Brain microvascular endothelial cell (primary cell): ENCODE data around the gene CASD1.

Experiments used
- DNase-seq: peaks from one replicate; pipeline ENCODE4 v3.0.0-alpha.2; 2020
- H3K27ac ChIP-seq: fragments of 250-450 bp; sonication (Bioruptor Pico); 2 replicates; pipeline ENCODE4 v1.5.1; 2020; ENCODE audit warnings: mild to moderate bottlenecking, moderate library complexity
- H3K27me3 ChIP-seq: fragments of 250-450 bp; sonication (Bioruptor Pico); replicated peaks from 2 replicates; pipeline ENCODE4 v1.5.1; 2020; ENCODE audit warnings: mild to moderate bottlenecking
- H3K36me3 ChIP-seq: fragments of 250-450 bp; sonication (Bioruptor Pico); replicated peaks from 2 replicates; pipeline ENCODE4 v1.5.1; 2020; ENCODE audit warnings: mild to moderate bottlenecking
- H3K4me3 ChIP-seq: 2 replicates; pipeline ENCODE4 v1.5.1; 2011; ENCODE audit warnings: low read depth, mild to moderate bottlenecking, control low read depth, low read length, moderate library complexity
- in situ Hi-C: cut with HindIII; loops from 2 replicates; pipeline ENCODE4 v1.10.0; 2017; ENCODE audit warnings: low sequenced_read_pairs, low pct_ligation_motif_present
- TF ChIP-seq, protein P1 (sequence below): IDR thresholded peaks from 2 replicates; pipeline ENCODE4 v1.5.1; 2011; ENCODE audit warnings: low read depth, mild to moderate bottlenecking, moderate library complexity, low read length, control low read depth, inconsistent platforms; ENCODE audit errors: missing control alignments

CASD1 gene

DNA sequence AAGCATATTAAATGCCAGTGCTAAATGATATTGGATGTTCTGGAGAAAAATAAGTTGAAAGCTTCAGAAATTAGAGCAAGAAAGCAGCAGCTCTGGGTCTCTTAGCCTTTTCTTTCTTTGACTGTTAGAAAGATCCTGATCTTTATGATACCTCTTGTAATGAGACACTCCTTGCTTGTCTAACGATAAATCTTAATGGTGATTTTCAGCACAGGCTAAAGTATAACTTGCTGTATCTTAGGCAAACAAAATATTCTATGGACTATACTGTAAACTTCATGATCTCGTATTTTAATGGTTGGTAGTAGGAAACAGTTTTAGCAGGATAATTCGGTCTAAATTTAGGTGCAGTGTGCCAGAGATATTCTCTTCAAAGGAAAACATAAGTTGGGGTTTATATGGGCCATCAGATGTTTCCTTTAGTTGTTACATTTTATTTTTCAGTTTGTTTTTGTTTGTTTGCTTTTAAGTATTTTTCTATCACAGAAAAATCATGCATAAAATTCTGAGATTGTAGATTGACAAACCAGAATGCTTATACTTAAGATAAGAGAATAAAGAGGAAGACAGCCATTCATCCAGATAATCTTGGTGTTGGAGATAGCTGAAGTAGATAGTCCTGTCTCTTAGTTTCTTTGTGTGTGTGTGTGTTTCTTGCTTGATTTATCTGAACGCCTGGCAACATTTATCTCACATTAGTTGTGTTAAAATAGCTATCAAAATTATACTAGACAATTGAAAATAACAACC lies 4.7 kb downstream of the CASD1 start:
- TF ChIP-seq, protein P1, sequence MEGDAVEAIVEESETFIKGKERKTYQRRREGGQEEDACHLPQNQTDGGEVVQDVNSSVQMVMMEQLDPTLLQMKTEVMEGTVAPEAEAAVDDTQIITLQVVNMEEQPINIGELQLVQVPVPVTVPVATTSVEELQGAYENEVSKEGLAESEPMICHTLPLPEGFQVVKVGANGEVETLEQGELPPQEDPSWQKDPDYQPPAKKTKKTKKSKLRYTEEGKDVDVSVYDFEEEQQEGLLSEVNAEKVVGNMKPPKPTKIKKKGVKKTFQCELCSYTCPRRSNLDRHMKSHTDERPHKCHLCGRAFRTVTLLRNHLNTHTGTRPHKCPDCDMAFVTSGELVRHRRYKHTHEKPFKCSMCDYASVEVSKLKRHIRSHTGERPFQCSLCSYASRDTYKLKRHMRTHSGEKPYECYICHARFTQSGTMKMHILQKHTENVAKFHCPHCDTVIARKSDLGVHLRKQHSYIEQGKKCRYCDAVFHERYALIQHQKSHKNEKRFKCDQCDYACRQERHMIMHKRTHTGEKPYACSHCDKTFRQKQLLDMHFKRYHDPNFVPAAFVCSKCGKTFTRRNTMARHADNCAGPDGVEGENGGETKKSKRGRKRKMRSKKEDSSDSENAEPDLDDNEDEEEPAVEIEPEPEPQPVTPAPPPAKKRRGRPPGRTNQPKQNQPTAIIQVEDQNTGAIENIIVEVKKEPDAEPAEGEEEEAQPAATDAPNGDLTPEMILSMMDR, result no peak
- Histone ChIP-seq H3K27ac (no peak overlapping the region), H3K27me3 (no peaks in the 10 kb centered on the region), H3K36me3 (no peaks in the 10 kb centered on the region), H3K4me3 (no peak overlapping the region)
- no peak for DNase-seq
- in situ Hi-C loops, result no loop called here

DNA sequence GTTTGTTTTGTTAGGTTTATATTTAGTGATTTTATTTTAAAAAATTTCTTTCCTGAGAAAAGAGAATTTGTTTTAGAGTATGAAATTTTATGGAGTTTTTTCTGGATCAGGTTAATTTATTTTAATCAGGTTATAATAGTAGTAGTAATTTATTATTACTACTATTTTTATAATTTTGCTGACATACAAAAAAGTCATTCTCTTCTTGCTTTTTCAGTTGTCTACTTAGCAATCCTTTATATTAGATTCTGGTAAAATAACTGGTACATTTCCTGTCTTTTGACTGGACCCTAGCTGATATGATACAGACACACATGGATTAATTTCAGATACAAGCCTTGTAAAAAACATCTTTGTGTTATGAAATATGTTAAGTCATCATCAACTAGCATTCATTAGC lies 5.3 kb downstream of the CASD1 start:
- H3K27me3 ChIP-seq, result no peaks in the 10 kb centered on the region
- in situ Hi-C loops, result no loop called here
- no peak overlapping the region for H3K4me3 ChIP-seq
- H3K27ac ChIP-seq, result no peak overlapping the region
- no peak for DNase-seq
- TF ChIP-seq, protein P1, result no peak
- H3K36me3 ChIP-seq, result no peaks in the 10 kb centered on the region

DNA sequence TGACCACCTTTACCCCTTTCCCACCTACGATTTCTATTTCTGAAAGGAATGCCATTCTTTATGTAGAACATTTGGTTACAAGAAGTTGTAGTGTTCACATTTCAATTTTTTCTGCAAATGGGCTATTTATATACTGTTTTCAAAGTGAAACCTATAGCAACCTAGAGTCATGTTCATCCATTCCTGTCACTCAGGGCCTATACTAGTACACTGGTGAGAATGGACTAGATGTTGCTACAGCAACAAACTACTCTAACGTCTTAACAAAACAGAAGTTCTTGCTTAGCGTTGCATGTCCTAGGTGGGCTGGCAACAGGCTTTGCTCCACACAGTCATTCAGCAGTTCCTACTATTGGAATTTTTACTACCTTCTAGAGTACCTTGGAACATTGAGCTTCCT lies 16.3 kb downstream of the CASD1 start:
- Histone ChIP-seq H3K4me3 (no peak overlapping the region), H3K27me3 (no peaks in the 10 kb centered on the region), H3K36me3 (no peaks in the 10 kb centered on the region), H3K27ac (no peak overlapping the region)
- in situ Hi-C loops, result no loop called here
- no peak for DNase-seq
- TF ChIP-seq, protein P1, result no peak

DNA sequence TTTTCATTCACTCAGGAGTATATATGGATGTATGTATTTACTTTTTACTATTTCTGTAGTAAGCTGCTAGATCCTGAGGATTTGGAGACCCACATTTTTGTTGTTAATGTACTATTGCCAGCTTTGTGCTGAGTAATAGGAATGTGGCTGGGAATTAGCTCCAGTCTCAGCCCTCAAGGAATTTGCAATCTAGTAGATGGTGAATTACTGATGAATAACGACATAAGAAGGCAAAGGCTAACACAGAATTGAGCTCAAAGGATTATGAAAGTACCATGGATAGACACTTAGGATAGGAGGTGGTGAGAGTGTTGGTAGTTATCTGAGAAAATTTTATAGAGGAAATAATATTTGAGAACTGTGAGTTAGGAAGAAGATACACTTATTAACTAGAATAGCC lies 19.9 kb downstream of the CASD1 start:
- H3K36me3 ChIP-seq, result no peaks in the 10 kb centered on the region
- H3K27me3 ChIP-seq, result no peaks in the 10 kb centered on the region
- TF ChIP-seq, protein P1, result no peak
- no peak overlapping the region for H3K4me3 ChIP-seq
- no peak overlapping the region for H3K27ac ChIP-seq
- in situ Hi-C loops, result no loop called here
- peak; percentile 29 for DNase-seq

DNA sequence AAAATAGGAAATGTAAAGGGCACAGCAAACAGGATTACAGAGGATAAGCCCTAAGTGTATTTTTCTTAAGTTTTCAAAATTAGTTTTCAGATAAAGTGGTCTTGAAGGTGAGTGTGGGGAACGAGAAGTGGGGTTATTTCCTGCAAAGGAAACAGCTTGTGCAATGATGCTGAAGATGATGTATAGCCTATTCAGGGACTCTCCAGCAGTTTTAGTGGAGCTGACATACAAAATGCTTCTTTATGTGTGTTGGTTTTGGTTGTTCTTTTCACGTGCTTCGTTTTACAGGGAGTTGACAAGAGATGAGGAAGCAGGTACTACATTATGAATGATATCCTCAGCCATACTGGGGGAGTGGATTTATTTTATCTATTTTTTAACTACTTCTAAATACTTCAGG lies 20.5 kb downstream of the CASD1 start:
- in situ Hi-C loops, result no loop called here
- TF ChIP-seq, protein P1, result no peak
- no peak for DNase-seq
- no peak overlapping the region for H3K27ac ChIP-seq
- no peaks in the 10 kb centered on the region for H3K36me3 ChIP-seq
- H3K27me3 ChIP-seq, result no peaks in the 10 kb centered on the region
- no peak overlapping the region for H3K4me3 ChIP-seq

DNA sequence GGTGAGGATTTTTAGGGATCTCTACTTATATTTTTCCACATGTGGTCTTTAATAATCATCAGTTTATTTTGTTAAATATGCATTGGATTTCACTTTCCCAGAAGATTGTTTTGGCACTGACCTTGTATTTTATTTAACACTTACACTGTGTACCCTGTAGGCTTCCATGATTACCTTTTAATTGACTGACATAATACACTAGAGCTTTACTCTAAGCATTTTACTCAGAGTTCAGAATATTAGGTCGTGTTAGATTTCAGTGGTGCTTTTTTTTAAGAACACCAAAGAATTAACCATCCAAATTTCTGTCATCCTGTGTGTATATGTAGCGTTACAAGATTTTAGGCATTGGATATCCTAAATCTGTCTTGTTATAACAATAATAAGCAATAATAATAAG lies 23.1 kb downstream of the CASD1 start:
- Histone ChIP-seq H3K36me3 (no peaks in the 10 kb centered on the region), H3K27ac (no peak overlapping the region), H3K27me3 (no peaks in the 10 kb centered on the region), H3K4me3 (no peak overlapping the region)
- DNase-seq, result no peak
- TF ChIP-seq, protein P1, result no peak
- in situ Hi-C loops, result no loop called here
